GM21723 (cell line): ENCODE data around the gene KRTAP10-6.
"Not testable (repeated sequence)": the region's sequence is repeated elsewhere in the genome, so short reads cannot be mapped to it uniquely, and the experiment has no call there.

ENCODE experiments used
- ATAC-seq: cut with Tn5 transposase; IDR thresholded peaks from one replicate; pipeline ENCODE4 v1.9.1; 2021; ENCODE audit warnings: mild to moderate bottlenecking, moderate library complexity; ENCODE audit not compliant: unreplicated experiment

KRTAP10-6 gene

GRCh38 chr21:44579833-44580144, 12.5 kb downstream of the KRTAP10-6 start:
- ATAC-seq, result no peak

GRCh38 chr21:44579056-44579832, 13.1 kb downstream of the KRTAP10-6 start:
- ATAC-seq, result no peak

- ATAC-seq, result no peak
Observed at GRCh38 chr21:44578371-44579055, 13.8 kb downstream of the KRTAP10-6 start.

- no peak for ATAC-seq
Observed at GRCh38 chr21:44576025-44576420, 16.3 kb downstream of the KRTAP10-6 start.

- ATAC-seq, result no peak
Observed at GRCh38 chr21:44575307-44576024, 16.8 kb downstream of the KRTAP10-6 start.

GRCh38 chr21:44574457-44575306, 17.6 kb downstream of the KRTAP10-6 start:
- no peak for ATAC-seq

- not testable (repeated sequence) for ATAC-seq
Observed at GRCh38 chr21:44573630-44574456, 18.5 kb downstream of the KRTAP10-6 start, which contains the start of gene KRTAP10-4. TSS of gene KRTAP10-4 (plus strand) at chr21:44573729. CDS start at chr21:44573759, 30 bp downstream.

GRCh38 chr21:44572959-44573583, 19.2 kb downstream of the KRTAP10-6 start:
- ATAC-seq, result no peak

- ATAC-seq, result no peak
Observed at GRCh38 chr21:44571844-44572782, 20.2 kb downstream of the KRTAP10-6 start.

GRCh38 chr21:44571296-44571695, 21.0 kb downstream of the KRTAP10-6 start:
- ATAC-seq, result no peak

- no peak for ATAC-seq
Observed at GRCh38 chr21:44569861-44570517, 22.3 kb downstream of the KRTAP10-6 start.

GRCh38 chr21:44568667-44569556, 23.4 kb downstream of the KRTAP10-6 start:
- ATAC-seq, result no peak

- no peak for ATAC-seq
Observed at GRCh38 chr21:44568261-44568660, 24.0 kb downstream of the KRTAP10-6 start.

- ATAC-seq, result no peak
Observed at GRCh38 chr21:44567481-44568171, 24.7 kb downstream of the KRTAP10-6 start.

GRCh38 chr21:44566403-44566802, 25.9 kb downstream of the KRTAP10-6 start:
- no peak for ATAC-seq

GRCh38 chr21:44564886-44565598, 27.3 kb downstream of the KRTAP10-6 start:
- no peak for ATAC-seq
